HepG2 (cell line): ENCODE results near the gene MRPL38. TPM values are rescaled to one million over a fixed set of nuclear protein-coding genes. Genes with fewer than 3 reads are reported as not detected.

Experiments
- ARHGAP35 ChIP-seq: sonication (generic); formaldehyde crosslinking; IDR thresholded peaks from 2 replicates; pipeline ENCODE4 v1.9.0; 2022; ENCODE audit warnings: mild to moderate bottlenecking, inconsistent platforms, moderate library complexity, missing genetic modification reagents, borderline replicate concordance
- ETS1 ChIP-seq: sonication (generic); formaldehyde crosslinking; IDR thresholded peaks from 2 replicates; pipeline ENCODE4 v1.4.0; 2020; ENCODE audit warnings: missing genetic modification reagents
- FOXA1 ChIP-seq, 2 experiments: fragments of 450-650 bp in 1 of 2; sonication (generic) in 1 of 2; formaldehyde crosslinking in 1 of 2; IDR thresholded peaks; 2 replicates each; pipeline versions ENCODE4 v1.4.0 to v1.6.1; 2016 to 2020; ENCODE audit warnings: missing genetic modification reagents in 1 of 2
- HDAC1 ChIP-seq: sonication (generic); formaldehyde crosslinking; IDR thresholded peaks from 2 replicates; pipeline ENCODE4 v1.5.1; 2020; ENCODE audit warnings: mild to moderate bottlenecking, missing genetic modification reagents
- REL ChIP-seq: sonication (generic); formaldehyde crosslinking; conservative IDR thresholded peaks from 2 replicates; pipeline ENCODE4 v1.8.0; 2022; ENCODE audit warnings: mild to moderate bottlenecking, missing genetic modification reagents, moderate library complexity
- U2AF2 ChIP-seq: fragments of 200-400 bp; formaldehyde crosslinking; IDR thresholded peaks from 2 replicates; pipeline ENCODE4 v1.6.1; 2017; ENCODE audit warnings: low read depth, mild to moderate bottlenecking, low read length
- ZBTB34 ChIP-seq: sonication (generic); formaldehyde crosslinking; IDR thresholded peaks from 2 replicates; pipeline ENCODE4 v1.8.0; 2022; ENCODE audit warnings: mild to moderate bottlenecking, missing genetic modification reagents
- ZFP41 ChIP-seq: sonication (generic); formaldehyde crosslinking; IDR thresholded peaks from 2 replicates; pipeline ENCODE4 v1.4.0; 2020; ENCODE audit warnings: mild to moderate bottlenecking, missing genetic modification reagents, borderline replicate concordance
- ZFP91 ChIP-seq: sonication (generic); formaldehyde crosslinking; IDR thresholded peaks from 2 replicates; pipeline ENCODE4 v1.9.0; 2022; ENCODE audit warnings: missing genetic modification reagents, mild to moderate bottlenecking, borderline replicate concordance
- ZNF143 ChIP-seq: sonication (generic); formaldehyde crosslinking; IDR thresholded peaks from 2 replicates; pipeline ENCODE4 v1.4.0; 2020; ENCODE audit warnings: missing genetic modification reagents
- ZNF180 ChIP-seq: sonication (generic); formaldehyde crosslinking; IDR thresholded peaks from 2 replicates; pipeline ENCODE4 v1.4.0; 2020; ENCODE audit warnings: low read depth, missing genetic modification reagents, borderline replicate concordance
- ZNF256 ChIP-seq: sonication (generic); formaldehyde crosslinking; conservative IDR thresholded peaks from 2 replicates; pipeline ENCODE4 v1.4.0; 2020; ENCODE audit warnings: missing genetic modification reagents
- ZNF383 ChIP-seq: sonication (generic); formaldehyde crosslinking; IDR thresholded peaks from 2 replicates; pipeline ENCODE4 v1.4.0; 2020; ENCODE audit warnings: missing genetic modification reagents, mild to moderate bottlenecking, borderline replicate concordance
- ZNF430 ChIP-seq: sonication (generic); formaldehyde crosslinking; IDR thresholded peaks from 2 replicates; pipeline ENCODE4 v1.9.0; 2021; ENCODE audit warnings: mild to moderate bottlenecking, missing genetic modification reagents
- ZNF547 ChIP-seq: sonication (generic); formaldehyde crosslinking; IDR thresholded peaks from 2 replicates; pipeline ENCODE4 v1.5.1; 2020; ENCODE audit warnings: mild to moderate bottlenecking, missing genetic modification reagents
- ZNF564 ChIP-seq: sonication (generic); formaldehyde crosslinking; IDR thresholded peaks from 2 replicates; pipeline ENCODE4 v1.8.1; 2023; ENCODE audit warnings: mild to moderate bottlenecking, missing genetic modification reagents
- ZNF576 ChIP-seq: sonication (generic); formaldehyde crosslinking; IDR thresholded peaks from 2 replicates; pipeline ENCODE4 v1.4.0; 2020; ENCODE audit warnings: mild to moderate bottlenecking, missing genetic modification reagents
- ZNF768 ChIP-seq: sonication (generic); formaldehyde crosslinking; IDR thresholded peaks from 2 replicates; pipeline ENCODE4 v1.4.0; 2020; ENCODE audit warnings: missing genetic modification reagents
- ZSCAN30 ChIP-seq: sonication (generic); formaldehyde crosslinking; IDR thresholded peaks from 2 replicates; pipeline ENCODE4 v1.5.0; 2020; ENCODE audit warnings: mild to moderate bottlenecking, missing genetic modification reagents
- polyA plus RNA-seq, 8 experiments: library from polyadenylated mRNA; depleted of rRNA in 3 of 8; stranded (reverse) in 7 of 8; unstranded in 1 of 8; fragments of >200 nt; fragmentation: Illumina TruSeq in 4 of 8; extraction: Trizol in 4 of 8; gene quantifications; 2 replicates each; pipeline versions ENCODE4 v1.2.1 to v1.2.3, GENCODE V29; 2011 to 2016; ENCODE audit warnings: low read depth in 4 of 8, missing spikeins in 1 of 8, mixed read lengths in 1 of 8; ENCODE audit not compliant: insufficient read depth in 1 of 8
- total RNA-seq, 5 experiments: library from RNA; depleted of rRNA; stranded (reverse); fragments of >200 nt; fragmentation: Illumina TruSeq; extraction: Trizol; gene quantifications; 2 replicates each; pipeline ENCODE4 v1.2.3, GENCODE V29; 2016; ENCODE audit warnings: low read depth in 1 of 5

The MRPL38 gene
- total and polyA plus RNA-seq, 2 of the 13 experiments (the other 11 are each of a cell fraction or from before 2014, with no cell fraction given) = 83.7 to 125 TPM

- TF ChIP-seq ZBTB34 (CRISPR knock-in tag) (0 out of 2 replicates have a peak, but pooled peaks have one; percentile 21), FOXA1 (IDR thresholded peaks at IDR 0.05) (no peak), FOXA1 (CRISPR knock-in tag; IDR thresholded peaks at IDR 0.05) (0 out of 2 replicates have a peak, but pooled peaks have one; percentile 7), ZNF180 (peak; percentile 40; the same call in 1 of the 2 replicates), ZFP41 (CRISPR knock-in tag) (0 out of 2 replicates have a peak, but pooled peaks have one; percentile 15), HDAC1 (CRISPR knock-in tag) (peak; percentile 68), U2AF2 (no peak), ARHGAP35 (peak; percentile 18; the same call in 1 of the 2 replicates), ZFP91 (peak; percentile 99), ZNF383 (peak; percentile 70; the same call in 1 of the 2 replicates), ZNF576 (no peak), ZNF564 (CRISPR knock-in tag) (peak; percentile 58; the same call in 1 of the 2 replicates), REL (CRISPR knock-in tag) (peak; percentile 96), ZNF430 (CRISPR knock-in tag) (peak; percentile 81; the same call in 1 of the 2 replicates), ZNF768 (CRISPR knock-in tag) (peak; percentile 42; the same call in 1 of the 2 replicates), ZNF547 (CRISPR knock-in tag) (peak; percentile 94), ZNF256 (0 out of 2 replicates have a peak, but pooled peaks have one; percentile 57), ZNF143 (CRISPR knock-in tag) (peak; percentile 49; the same call in 1 of the 2 replicates), ZSCAN30 (CRISPR knock-in tag) (no peak), ETS1 (CRISPR knock-in tag) (peak; percentile 66; the same call in 1 of the 2 replicates)
These were observed 8.1 kb downstream of the MRPL38 start, which contains the start of gene TRIM65 (continued) for GRCh38 chr17:75896415-75897159.
